Hypothalamus (tissue), 51 donors: ENCODE measurements around the gene EFEMP1.

Experiments
- DNase-seq, 51 donors: peaks; one replicate each; lab custom pipeline; 2025; lab: John Stamatoyannopoulos, UW

EFEMP1 gene

GRCh38 chr2:55936351-55936750, 12.8 kb upstream of the EFEMP1 start:
- DNase-seq: no peak

- DNase-seq: no peak
These were observed 10.8 kb upstream of the EFEMP1 start for GRCh38 chr2:55934337-55934736.

- DNase-seq: no peak
These were observed 9.3 kb upstream of the EFEMP1 start for GRCh38 chr2:55932843-55933242.

GRCh38 chr2:55931281-55931680, 7.7 kb upstream of the EFEMP1 start:
- no peak for DNase-seq

- DNase-seq: no peak
These were observed 5.9 kb upstream of the EFEMP1 start for GRCh38 chr2:55929476-55929875.

- DNase-seq: no peak
These were observed 3.4 kb upstream of the EFEMP1 start for GRCh38 chr2:55926974-55927373.

- DNase-seq: no peak
These were observed 2.7 kb upstream of the EFEMP1 start for GRCh38 chr2:55926246-55926645.

GRCh38 chr2:55923982-55924321, 370 bp upstream of the EFEMP1 start:
- DNase-seq: no peak

- no peak for DNase-seq
These were observed 1.2 kb downstream of the EFEMP1 start for GRCh38 chr2:55922291-55922907.

- DNase-seq: no peak
These were observed 4.0 kb downstream of the EFEMP1 start for GRCh38 chr2:55919574-55919973.

GRCh38 chr2:55918856-55919255, 4.7 kb downstream of the EFEMP1 start:
- no peak for DNase-seq

- DNase-seq: peak in 8 of 51 donors; percentile 4 to 19 (median 12)
These were observed 5.7 kb downstream of the EFEMP1 start for GRCh38 chr2:55917713-55918390.

GRCh38 chr2:55917117-55917516, 6.5 kb downstream of the EFEMP1 start:
- DNase-seq: no peak

- DNase-seq: no peak
These were observed 7.0 kb downstream of the EFEMP1 start for GRCh38 chr2:55916473-55917049.

GRCh38 chr2:55914786-55915185, 8.8 kb downstream of the EFEMP1 start:
- DNase-seq: no peak

GRCh38 chr2:55912926-55913325, 10.7 kb downstream of the EFEMP1 start:
- DNase-seq: no peak

GRCh38 chr2:55910077-55910476, 13.5 kb downstream of the EFEMP1 start:
- no peak for DNase-seq

- DNase-seq: no peak
These were observed 15.9 kb downstream of the EFEMP1 start for GRCh38 chr2:55907686-55908085.

- DNase-seq: no peak
These were observed 16.6 kb downstream of the EFEMP1 start for GRCh38 chr2:55906993-55907392.

GRCh38 chr2:55903727-55904126, 19.9 kb downstream of the EFEMP1 start:
- no peak for DNase-seq

GRCh38 chr2:55902971-55903370, 20.6 kb downstream of the EFEMP1 start:
- no peak for DNase-seq

- no peak for DNase-seq
These were observed 21.2 kb downstream of the EFEMP1 start for GRCh38 chr2:55902429-55902828.
